ENCODE measurements around the gene NTM.

NTM gene

GRCh38 chr11:131476266-131476665 is 105.9 kb downstream of the NTM start:
- no peak overlapping the region for H3K4me3 ChIP-seq (ENCODE audit: low read depth, low read length)
- TF ChIP-seq CTCF (IDR thresholded peaks at IDR 0.05; ENCODE audit: control insufficient read depth, extremely low read depth, insufficient read depth), result no peak

GRCh38 chr11:131478341-131478740 is 107.9 kb downstream of the NTM start:
- no peak overlapping the region for H3K4me3 ChIP-seq (ENCODE audit: low read depth, low read length)
- no peak for TF ChIP-seq CTCF (IDR thresholded peaks at IDR 0.05; ENCODE audit: control insufficient read depth, extremely low read depth, insufficient read depth)
- DNase-seq (ENCODE audit: low read depth), result no peak

More at GRCh38 chr11:131476266-131476665, 105.9 kb downstream of the NTM start:
- DNase-seq (ENCODE audit: low read depth), result no peak

- no peak overlapping the region for H3K4me3 ChIP-seq (ENCODE audit: low read depth, low read length)
- no peak for DNase-seq (ENCODE audit: low read depth)
- TF ChIP-seq CTCF (IDR thresholded peaks at IDR 0.05; ENCODE audit: control insufficient read depth, extremely low read depth, insufficient read depth), result no peak
These were observed 110.9 kb downstream of the NTM start for GRCh38 chr11:131481303-131481702.

GRCh38 chr11:131481971-131482370 is 111.6 kb downstream of the NTM start:
- TF ChIP-seq CTCF (IDR thresholded peaks at IDR 0.05; ENCODE audit: control insufficient read depth, extremely low read depth, insufficient read depth), result no peak
- no peak for DNase-seq (ENCODE audit: low read depth)
- H3K4me3 ChIP-seq (ENCODE audit: low read depth, low read length), result no peak overlapping the region

GRCh38 chr11:131483453-131483852 is 113.0 kb downstream of the NTM start:
- DNase-seq (ENCODE audit: low read depth), result no peak
- no peak for TF ChIP-seq CTCF (IDR thresholded peaks at IDR 0.05; ENCODE audit: control insufficient read depth, extremely low read depth, insufficient read depth)
- H3K4me3 ChIP-seq (ENCODE audit: low read depth, low read length), result no peak overlapping the region

GRCh38 chr11:131483877-131484276 is 113.5 kb downstream of the NTM start:
- no peak for TF ChIP-seq CTCF (IDR thresholded peaks at IDR 0.05; ENCODE audit: control insufficient read depth, extremely low read depth, insufficient read depth)
- no peak for DNase-seq (ENCODE audit: low read depth)
- H3K4me3 ChIP-seq (ENCODE audit: low read depth, low read length), result no peak overlapping the region

- no peak for DNase-seq (ENCODE audit: low read depth)
- H3K4me3 ChIP-seq (ENCODE audit: low read depth, low read length), result no peak overlapping the region
- no peak for TF ChIP-seq CTCF (IDR thresholded peaks at IDR 0.05; ENCODE audit: control insufficient read depth, extremely low read depth, insufficient read depth)
These were observed 115.7 kb downstream of the NTM start for GRCh38 chr11:131486100-131486499.
